Right renal pelvis (tissue), 4 donors: ENCODE results near the gene SETD2. TPM values are rescaled to one million over a fixed set of nuclear protein-coding genes. Genes with fewer than 3 reads are reported as not detected.
"Not testable (repeated sequence)": the region's sequence is repeated elsewhere in the genome, so short reads cannot be mapped to it uniquely, and the experiment has no call there.

Experiments
- DNase-seq, 4 donors: peaks; one replicate each; pipeline ENCODE4 v3.0.0-alpha.2; 2013; ENCODE audit warnings: low read depth in 4 of 4, low spot score in 3 of 4, missing footprints in 1 of 4
- polyA plus RNA-seq, 4 donors: library from polyadenylated mRNA; unstranded; fragments of 120-200 nt; gene quantifications; one replicate each; pipeline ENCODE4 v1.2.1, GENCODE V29; 2013; ENCODE audit not compliant: insufficient read length in 4 of 4

SETD2 gene
- polyA plus RNA-seq, 4 donors = 63.2 to 70.6 (median 69.1) TPM

DNA sequence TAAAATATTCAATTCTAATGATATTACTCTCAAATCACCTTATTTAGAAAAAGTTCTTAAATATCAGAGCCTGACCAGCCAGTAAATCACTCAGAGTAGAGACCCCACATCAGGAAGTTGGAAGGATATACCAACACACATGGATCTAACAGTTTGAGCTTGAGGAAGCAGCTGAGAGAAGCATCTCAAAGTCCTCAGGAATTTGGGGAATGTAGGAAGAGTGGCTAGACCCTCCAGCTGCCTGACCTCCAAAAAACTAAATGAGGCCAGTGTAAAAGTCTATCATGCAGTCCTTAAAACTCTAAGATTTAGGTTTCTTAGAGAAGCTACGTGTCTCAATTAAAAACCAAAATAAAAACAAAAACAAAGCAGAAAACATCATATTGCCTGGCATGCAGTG, 55.4 kb downstream of the SETD2 start:
- no peak for DNase-seq

DNA sequence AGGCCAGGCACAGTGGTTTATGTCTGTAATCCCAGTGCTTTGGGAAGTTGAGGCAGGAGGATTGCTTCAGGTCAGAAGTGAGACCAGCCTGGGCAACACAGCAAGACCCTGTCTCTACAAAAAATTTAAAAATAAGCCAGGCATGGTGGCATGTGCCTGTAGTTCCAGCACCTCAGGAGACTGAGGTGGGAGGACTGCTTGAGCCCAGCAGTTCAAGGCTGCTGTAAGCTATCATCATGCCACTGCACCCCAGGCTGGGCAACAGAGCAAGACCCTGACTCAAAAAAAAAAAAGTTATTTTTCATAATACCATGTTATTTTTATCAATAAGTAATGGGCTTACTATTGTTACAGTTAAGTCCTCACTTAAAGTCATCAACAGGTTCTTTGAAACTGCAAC, 59.7 kb downstream of the SETD2 start:
- no peak for DNase-seq

DNA sequence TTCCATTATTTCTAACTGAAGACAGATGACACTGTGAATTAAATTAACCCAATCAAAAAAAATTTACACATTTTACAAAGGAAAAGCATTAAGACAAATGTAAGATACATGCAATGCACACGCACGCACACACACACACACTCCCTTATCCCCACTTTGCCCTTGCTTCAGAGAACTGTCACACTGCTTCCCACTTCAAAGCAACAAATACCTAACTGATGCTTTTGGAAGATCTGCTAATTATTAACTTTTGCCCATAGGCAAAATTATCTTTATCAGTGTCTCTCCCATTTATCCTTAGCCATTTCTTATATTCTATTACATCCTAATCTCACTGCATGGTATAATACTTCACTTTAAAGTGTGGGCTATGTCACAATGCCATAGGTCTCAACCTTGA, 60.3 kb downstream of the SETD2 start:
- DNase-seq = no peak

DNA sequence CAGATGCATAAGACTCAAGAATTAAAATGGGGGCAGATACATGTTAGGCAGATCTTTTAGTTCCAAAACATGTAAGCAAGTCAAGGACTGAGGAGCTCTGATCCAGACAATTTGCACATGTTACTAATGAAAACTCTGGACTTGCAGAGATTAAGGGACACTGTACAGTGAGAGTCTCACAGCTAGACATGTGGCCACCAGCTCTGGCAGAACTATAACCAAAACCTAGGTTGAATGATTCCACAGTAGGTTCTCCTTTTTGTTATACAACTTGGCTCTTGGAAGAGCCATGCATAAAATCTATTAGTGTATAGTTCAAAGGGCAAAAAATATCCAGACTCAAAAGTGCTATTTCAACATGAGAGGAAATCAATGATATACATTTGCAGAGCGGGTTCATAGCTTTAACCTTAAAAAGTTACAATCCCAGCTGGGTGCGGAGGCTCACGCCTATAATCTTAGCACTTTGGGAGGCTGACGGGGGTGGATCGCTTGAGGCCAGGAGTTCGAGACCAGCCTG, 61.8 kb downstream of the SETD2 start:
- no peak for DNase-seq

DNA sequence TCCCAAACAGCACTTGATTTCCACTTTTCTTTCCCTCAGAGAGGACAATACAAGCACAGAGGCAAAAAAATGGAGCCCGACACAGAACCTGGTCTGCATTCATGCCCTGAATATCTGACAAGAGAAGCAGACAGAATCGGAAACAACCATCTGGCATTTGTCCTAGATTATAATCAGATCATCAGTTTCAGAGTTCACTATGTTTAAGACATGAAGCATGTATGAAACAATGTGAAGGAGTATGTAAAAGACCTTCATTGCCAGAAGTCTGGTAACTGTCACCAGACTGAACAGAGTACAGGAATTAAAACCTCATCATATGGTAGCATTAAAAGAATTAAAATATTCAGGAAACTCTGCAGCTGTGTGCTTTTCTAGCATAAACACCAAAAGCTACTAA, 65.0 kb downstream of the SETD2 start:
- no peak for DNase-seq

DNA sequence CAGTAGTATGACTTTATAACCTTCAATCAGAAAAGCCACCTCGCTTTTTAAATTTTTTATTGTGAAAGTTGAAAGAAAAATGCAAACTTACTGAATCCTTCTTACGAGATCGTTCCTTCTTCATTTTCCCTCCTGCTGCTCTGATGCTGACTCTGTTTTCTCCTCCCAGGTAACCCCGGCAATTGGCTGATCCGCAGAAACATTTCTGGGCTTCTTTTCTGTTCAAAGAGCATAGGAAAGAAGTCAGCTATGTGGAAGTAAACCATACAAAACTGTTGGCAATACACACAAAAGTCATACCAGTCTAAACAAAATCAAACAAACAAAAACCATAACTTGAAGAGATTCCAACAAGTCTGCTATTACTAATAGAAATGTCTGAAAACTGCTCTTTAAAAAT, 66.0 kb downstream of the SETD2 start:
- DNase-seq = no peak

DNA sequence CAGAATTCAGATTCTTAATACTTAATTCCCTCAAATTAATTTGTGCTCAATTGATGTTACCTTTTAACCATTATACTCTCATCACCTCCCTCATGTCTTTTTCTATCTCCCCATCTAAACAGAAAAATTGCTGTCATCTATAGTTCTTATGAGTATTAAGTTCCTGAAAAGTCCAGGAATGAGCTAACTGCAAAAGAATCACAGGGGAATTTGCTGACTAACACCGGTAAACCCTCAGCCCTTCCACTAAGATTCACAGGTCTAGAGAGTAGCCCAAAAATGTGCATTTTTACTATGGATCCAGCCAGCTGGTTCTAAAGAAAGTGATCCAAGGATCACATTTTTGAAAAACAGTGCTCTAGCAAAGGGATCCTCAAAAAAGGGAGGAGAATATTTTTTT, 67.0 kb downstream of the SETD2 start:
- DNase-seq = no peak

DNA sequence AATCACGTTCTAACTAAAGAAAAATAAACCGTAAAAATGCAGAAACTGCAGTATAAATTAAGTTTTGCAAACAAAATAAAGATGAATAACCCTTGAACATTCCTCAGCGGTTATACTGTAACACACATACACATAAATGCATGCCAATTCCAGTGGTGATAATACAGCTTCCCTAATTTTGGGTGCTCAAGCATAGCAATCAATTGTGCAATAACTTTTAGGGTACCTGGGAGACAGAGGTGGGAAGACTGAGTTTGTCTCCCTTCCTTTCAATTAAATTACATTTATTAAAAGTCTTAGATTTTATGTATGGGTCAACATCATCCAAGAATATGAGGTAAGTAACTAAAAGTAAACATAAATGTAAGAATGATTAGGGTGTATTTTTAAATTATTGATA, 71.8 kb downstream of the SETD2 start:
- DNase-seq = no peak

DNA sequence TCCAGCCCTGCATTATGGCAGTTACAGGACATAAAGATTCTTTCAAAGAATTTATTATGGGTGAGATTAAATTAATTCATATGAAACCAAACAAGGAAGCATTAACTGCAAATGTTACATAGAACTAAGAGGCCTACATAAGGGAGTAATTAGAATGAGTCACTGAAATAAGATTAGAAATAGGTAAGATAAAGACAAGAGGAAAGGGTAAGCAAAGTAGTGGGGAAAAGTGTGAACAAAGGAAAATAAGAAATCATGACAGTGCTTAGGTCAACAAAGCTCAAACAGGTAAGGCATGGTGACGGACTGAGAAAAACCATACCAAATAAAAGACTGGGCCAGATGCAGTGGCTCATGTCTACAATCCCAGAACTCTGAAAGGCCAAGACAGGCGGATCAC, 74.3 kb downstream of the SETD2 start:
- DNase-seq = no peak

DNA sequence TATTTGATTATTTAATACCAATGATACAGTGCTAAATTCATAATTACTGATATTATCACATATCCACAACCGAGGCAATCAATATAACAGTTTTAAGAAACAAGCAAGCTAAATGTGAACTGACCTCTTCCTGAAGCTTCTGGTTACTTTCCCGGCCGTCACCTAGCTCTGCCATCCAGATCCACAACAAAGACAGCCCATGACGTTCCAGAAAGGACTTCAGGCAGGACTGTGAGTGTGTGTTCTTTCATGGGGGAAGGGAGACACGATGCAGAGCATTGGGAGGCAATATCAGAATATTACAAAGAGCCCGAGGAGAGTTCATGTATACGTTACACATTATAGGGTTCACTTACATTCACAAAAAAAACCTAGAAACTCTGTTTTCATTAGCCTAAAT, 77.8 kb downstream of the SETD2 start:
- DNase-seq = no peak

DNA sequence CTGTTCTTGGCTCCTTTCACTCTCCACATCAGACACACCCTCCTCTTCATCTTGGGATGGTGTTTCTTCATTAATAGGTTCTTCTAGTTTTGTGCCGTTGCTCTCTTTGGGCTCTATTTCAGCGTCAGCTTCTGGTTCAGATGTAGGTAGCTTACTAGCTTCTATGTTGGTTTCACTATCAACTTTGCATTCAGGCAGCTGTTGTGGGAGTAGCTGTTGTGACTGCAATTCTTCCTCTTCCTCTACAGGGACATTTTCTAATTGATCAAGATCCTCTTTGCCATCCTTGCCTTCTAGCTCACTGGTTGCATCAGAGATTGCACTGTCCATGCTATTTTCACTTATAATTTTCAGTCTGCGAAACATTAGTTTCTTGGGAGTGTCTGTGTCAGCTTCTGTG, 80.1 kb downstream of the SETD2 start:
- no peak for DNase-seq

DNA sequence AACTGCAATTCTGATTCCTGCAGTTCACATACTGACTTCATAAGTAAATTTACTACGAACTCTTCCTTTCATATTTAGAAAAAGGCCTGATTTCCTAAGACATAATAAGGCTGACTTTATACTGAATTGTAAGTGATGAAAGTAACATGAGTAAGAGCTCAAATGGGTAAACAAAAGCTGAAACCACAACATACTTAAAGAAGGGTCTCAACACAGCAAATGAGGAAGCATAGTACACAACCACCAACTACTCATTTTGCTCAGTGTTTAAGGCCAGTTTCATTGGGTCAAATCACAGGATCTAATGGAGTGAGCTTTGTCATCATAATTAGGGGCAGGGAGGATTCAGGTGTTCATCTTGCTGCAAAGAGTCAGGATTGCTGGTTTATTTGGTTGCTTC, 81.4 kb downstream of the SETD2 start:
- no peak for DNase-seq

DNA sequence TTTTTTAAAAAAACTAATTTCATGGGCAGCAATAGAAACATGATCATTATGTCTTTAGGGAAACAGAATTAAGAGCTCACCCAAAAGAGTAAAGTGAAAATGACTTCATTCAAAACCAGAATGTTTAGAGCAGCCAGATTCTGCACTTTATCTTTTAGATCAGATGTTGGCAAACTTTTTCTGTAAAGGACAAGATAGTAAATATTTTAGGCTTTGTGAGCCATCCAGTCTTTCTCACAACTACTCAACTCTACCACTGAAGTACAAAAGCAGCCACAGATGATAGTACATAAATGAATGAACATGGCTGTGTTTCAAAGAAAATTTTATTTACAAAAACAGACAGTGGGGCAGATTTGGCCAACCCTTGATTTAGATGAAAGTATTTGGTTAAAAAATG, 84.5 kb downstream of the SETD2 start:
- DNase-seq = no peak

DNA sequence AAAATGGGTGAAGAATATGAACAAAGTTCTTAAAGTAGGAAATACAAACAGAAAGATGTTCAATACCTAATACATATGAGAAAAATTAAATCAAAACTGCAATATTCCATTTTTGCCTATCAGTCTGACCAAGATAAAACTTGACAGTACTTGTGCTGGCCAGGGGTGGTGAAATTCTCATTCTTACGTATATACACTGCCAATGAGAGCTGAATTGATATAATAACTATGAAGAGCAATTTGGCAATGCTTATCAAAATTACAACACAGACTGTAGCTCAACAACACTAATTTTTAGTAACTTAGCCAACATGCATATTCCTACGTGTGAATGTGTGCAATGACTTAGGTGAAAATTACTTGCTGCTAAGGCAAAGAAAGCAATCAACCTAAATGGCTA, 90.2 kb downstream of the SETD2 start:
- no peak for DNase-seq

DNA sequence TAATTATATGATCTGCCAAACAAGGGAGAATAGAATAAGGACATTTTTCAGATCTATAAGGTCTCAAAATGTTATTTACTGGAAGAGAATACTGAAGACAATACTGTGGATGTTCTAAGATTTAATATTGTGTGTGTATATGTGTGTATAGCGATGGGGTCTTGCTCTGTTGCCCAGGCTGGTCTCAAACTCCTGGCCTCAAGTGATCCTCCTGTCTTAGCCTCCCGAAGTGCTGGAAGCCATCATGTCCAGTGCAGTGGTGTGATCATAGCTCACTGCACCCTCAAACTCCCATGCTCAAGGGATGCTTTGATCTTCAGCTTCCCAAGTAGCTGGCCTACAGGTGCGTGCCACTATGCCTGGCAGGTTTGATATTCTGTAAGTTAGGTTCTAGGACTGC, 93.1 kb downstream of the SETD2 start:
- DNase-seq = no peak

DNA sequence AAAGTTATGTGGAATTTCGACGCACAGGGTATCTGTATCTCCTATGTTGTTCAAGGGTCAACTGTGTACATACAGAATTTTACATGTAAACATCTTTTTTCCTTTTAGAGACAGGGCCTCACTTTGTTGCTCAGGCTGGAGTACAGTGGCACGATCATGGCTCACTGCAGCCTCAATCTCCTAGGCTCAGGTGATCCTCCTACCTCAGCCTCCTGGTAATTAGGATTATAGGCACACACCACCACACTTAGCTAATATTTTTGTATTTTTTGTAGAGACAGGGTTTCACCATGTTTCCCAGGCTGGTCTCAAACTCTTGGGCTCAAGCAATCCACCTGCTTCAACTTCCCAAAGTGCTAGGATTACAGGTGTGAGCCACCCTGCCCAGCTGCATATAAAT, 97.7 kb downstream of the SETD2 start:
- DNase-seq = not testable (repeated sequence)

DNA sequence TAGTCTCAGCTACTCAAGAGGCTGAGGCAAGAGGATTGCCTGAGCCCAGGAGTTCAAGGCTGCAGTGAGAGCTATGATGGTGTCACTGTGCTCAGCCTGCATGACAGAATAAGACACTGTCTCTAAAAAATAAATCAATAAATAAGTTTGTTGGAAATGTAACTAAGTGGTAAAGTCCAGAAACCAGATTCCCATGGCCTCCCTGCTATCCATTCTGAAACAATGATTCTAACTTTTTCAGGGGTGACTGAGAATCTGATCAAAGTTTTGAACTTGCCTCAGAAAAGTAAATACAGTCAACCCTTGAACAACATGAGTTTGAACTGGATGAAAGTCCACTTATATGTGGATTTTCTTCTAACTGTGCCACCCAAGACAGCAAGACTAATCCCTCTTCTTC, 98.2 kb downstream of the SETD2 start:
- DNase-seq = no peak

DNA sequence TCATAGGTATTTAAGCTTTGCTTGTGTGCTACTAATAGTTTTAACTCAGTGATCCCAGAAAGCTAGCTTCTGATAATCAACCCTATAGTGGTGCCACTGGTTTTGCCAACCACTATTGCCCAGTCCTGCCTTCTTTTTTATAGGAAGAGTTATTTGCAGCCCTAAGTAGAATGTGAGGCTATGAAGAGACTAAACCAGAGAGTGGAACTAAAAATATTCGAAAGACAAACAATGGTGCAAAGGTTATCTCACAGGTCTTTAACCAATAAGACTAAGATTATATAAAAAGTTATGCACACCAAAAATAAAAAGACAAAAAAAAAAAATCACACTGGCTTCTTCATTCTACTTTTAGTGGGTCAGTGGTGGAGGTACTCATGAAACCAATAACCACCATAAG, 98.9 kb downstream of the SETD2 start:
- no peak for DNase-seq

DNA sequence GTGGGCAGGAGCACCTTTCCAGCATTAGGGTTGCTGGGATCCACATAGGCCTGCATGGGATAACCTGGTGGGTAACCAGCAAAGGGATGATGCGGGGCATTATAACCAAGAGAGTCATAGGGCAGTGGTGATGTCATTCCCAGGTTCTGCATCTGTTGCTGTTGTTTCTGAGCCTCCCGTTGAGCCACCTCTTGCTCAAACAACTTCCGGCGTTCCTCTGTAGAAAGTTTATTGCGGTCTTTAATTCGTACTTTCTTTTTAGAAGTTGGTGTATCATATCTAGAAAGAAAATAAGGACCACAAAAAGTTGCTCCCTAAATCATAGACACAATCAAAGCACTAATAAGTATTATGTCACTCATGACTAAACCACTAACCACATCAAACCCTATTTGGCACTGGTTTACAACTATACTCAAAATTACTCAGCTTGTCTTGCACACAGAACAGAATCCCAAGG, 106.7 kb downstream of the SETD2 start:
- DNase-seq = no peak

DNA sequence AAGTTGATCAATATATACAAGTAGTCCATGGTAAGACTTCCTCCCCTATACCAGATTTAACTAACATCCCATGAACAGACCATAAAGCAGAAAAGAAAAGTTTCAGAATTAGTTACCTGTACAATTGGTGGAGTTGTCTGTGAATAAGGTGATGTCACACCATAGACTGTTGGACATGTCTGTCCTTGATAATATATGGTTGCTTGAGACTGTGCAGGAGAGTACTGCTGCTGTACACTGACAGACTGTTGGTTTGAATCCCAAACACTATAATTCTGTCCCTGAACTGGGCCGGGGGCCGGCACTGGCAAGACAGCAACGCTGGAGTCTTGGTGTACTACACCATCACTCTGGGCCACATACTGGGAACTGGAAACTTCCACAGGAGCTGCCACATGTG, 107.2 kb downstream of the SETD2 start:
- DNase-seq = no peak

DNA sequence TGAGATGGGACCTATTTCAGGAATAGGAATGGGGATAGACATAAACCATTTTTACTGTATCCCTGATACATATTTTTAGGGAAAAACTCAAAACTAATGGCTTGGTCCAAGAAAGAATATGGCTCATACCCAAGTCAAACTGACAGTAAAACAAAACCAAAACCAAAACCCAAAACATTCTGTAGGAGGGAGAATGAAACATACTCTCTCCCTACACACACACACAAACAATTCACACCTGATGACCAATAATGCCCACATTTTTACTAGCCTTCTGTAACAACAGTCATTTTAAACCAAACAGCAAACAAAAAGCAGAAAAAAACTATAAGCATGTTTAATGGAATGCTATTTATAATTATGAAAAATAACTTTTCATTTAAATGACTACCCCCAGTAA, 109.5 kb downstream of the SETD2 start:
- no peak for DNase-seq

DNA sequence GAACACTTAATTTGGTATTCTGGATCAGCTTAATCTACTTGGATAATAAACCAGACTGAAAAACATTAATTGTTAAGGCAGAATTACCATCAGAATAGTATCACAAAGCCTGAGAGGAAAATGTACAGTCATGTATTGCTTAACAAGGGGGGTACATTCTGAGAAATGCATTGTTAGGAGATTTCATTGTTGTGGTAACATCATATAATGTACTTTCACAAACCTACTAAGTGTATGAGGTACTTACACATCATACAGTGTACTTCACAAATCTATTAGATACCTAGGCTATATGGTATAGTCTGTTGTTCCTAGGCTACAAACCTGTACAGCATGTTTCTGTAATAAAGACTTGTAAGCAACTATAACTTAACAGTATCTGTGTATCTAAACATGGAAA, 116.2 kb downstream of the SETD2 start:
- DNase-seq = no peak

DNA sequence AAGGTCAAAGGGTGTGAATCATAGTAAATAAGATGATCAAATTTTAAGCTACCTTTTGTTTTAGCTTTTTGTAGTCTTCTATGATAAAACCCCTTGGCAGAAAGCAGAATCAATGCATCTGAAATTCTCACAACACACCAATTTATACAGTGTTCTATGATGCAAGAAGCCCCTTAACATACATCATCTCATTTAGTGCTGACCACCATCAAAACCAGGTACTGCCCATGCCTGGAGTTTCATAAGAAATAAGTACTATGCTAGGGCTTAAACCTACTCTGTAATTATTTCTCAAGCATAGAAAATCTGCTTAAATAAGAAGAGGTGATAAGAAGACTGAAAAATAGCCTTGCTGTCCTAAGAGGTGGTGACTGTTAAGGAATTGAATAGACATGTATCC, 116.8 kb downstream of the SETD2 start:
- DNase-seq = no peak
